HG03469 (cell line): Measurements from ENCODE around the gene ST3GAL2.
"Not testable (repeated sequence)": the region's sequence is repeated elsewhere in the genome, so short reads cannot be mapped to it uniquely, and the experiment has no call there.

Experiments
- ATAC-seq: cut with Tn5 transposase; IDR thresholded peaks from one replicate; pipeline ENCODE4 v1.9.1; 2021; ENCODE audit warnings: mild to moderate bottlenecking, moderate library complexity, moderate number of reproducible peaks; ENCODE audit not compliant: unreplicated experiment

The ST3GAL2 gene

GRCh38 chr16:70468776-70469525 lies 30.1 kb upstream of the ST3GAL2 start:
- ATAC-seq, result no peak

- no peak for ATAC-seq
These were observed 28.7 kb upstream of the ST3GAL2 start for GRCh38 chr16:70467608-70468007.

GRCh38 chr16:70467113-70467512 lies 28.2 kb upstream of the ST3GAL2 start:
- no peak for ATAC-seq

- ATAC-seq, result no peak
These were observed 27.8 kb upstream of the ST3GAL2 start for GRCh38 chr16:70466805-70467076.

GRCh38 chr16:70465999-70466804 lies 27.3 kb upstream of the ST3GAL2 start:
- ATAC-seq, result no peak

- no peak for ATAC-seq
These were observed 24.3 kb upstream of the ST3GAL2 start for GRCh38 chr16:70463235-70463634.

- no peak for ATAC-seq
These were observed 21.9 kb upstream of the ST3GAL2 start for GRCh38 chr16:70460737-70461261.

- ATAC-seq, result no peak
These were observed 18.7 kb upstream of the ST3GAL2 start for GRCh38 chr16:70457446-70458166.

GRCh38 chr16:70455910-70456309 lies 17.0 kb upstream of the ST3GAL2 start:
- ATAC-seq, result no peak

GRCh38 chr16:70454222-70455034 lies 15.5 kb upstream of the ST3GAL2 start, which contains the start of gene FCSK:
FCSK (plus strand) TSS chr16:70454595; CDS start chr16:70463191, 8,596 bp downstream.
- ATAC-seq, result no peak

- ATAC-seq, result no peak
These were observed 15.0 kb upstream of the ST3GAL2 start for GRCh38 chr16:70453892-70454221.

- ATAC-seq, result no peak
These were observed 14.4 kb upstream of the ST3GAL2 start for GRCh38 chr16:70453117-70453891.

GRCh38 chr16:70451004-70451340 lies 12.1 kb upstream of the ST3GAL2 start:
- ATAC-seq, result not testable (repeated sequence)

GRCh38 chr16:70450142-70451003 lies 11.5 kb upstream of the ST3GAL2 start:
- not testable (repeated sequence) for ATAC-seq

- ATAC-seq, result no peak
These were observed 9.2 kb upstream of the ST3GAL2 start for GRCh38 chr16:70448075-70448474.

GRCh38 chr16:70444249-70445063 lies 5.6 kb upstream of the ST3GAL2 start:
- no peak for ATAC-seq

GRCh38 chr16:70442344-70442743 lies 3.4 kb upstream of the ST3GAL2 start:
- no peak for ATAC-seq

GRCh38 chr16:70441406-70441990 lies 2.6 kb upstream of the ST3GAL2 start:
- no peak for ATAC-seq
